Activated effector memory CD4-positive, alpha-beta T cell treated with anti-CD3 and anti-CD28 coated beads, Interleukin-2, amount 50 U/mL, for 16 hours (primary cell): Measurements from ENCODE around the gene ZNF157.
"Not testable (repeated sequence)": the region's sequence is repeated elsewhere in the genome, so short reads cannot be mapped to it uniquely, and the experiment has no call there.

Experiments used
- DNase-seq: peaks from one replicate; pipeline ENCODE4 v3.0.0-alpha.2; 2020

ZNF157 gene

GRCh38 chrX:47370278-47370677, at the start of gene ZNF157:
Gene ZNF157 (plus strand): TSS chrX:47370578. CDS start chrX:47370669, 91 bp downstream.
- DNase-seq = no peak

- no peak for DNase-seq
Observed at GRCh38 chrX:47321386-47321785, 49.0 kb upstream of the ZNF157 start.

DNA sequence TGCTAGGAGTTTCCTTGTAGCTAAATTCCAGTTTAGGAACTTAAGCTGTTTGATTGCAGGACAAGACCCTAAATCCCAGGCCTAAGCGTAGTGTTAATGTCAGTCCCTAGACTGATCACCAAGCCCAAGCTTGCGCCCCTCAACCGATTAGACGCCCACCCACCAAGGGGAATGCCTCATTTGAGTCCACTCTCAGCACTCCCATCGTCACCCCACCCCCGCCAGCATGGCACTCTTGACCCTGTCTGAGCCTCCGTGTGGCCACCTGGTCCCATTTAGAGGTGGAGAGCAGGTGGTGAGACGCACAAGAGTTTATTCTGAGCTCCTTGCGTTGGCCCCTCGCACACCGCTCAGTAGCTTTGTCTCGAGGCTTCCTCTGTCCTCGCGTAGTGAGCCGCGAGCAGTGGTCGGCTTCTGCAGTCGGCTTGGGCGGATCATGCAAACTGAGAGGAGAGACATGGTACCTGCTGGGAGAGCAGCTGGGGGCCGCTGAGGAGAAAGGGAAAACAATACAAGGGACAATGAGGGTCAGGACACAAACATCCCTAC, 48.5 kb upstream of the ZNF157 start:
- DNase-seq = no peak

- no peak for DNase-seq
Observed at GRCh38 chrX:47327902-47328301, 42.5 kb upstream of the ZNF157 start.

GRCh38 chrX:47332729-47333128, 37.6 kb upstream of the ZNF157 start:
- not testable (repeated sequence) for DNase-seq

GRCh38 chrX:47351706-47352105, 18.7 kb upstream of the ZNF157 start:
- DNase-seq = no peak

DNA sequence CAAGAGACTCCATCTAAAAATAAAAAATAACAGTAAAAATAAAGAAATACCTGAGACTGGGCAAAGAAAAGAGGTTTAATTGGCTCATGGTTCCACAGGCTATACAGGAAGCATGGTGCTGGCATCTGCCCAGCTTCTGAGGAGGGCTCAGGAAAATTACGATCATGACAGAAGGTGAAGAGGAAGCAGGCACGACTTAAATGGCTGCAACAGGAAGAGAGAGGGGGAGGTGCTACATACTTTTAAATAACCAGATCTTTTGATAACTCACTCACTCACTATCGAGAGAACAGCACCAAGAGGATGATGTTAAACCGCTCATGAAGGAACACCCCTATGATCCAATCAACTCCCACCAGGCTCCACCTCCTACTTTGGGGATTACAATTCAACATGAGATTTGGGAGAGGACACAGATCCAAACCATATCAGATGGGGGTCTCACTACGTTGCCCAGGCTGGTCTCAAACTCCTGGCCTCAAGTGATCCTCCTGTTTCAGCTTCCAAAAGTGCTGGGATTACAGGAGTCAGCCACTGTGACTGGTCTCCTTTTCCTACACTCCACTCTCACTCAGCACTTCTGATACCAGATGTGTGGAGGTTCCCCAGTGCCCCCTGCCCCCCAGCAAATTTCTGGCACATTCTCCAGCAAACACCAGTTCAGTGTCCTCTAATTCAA, 11.9 kb upstream of the ZNF157 start:
- DNase-seq = peak; percentile 70

DNA sequence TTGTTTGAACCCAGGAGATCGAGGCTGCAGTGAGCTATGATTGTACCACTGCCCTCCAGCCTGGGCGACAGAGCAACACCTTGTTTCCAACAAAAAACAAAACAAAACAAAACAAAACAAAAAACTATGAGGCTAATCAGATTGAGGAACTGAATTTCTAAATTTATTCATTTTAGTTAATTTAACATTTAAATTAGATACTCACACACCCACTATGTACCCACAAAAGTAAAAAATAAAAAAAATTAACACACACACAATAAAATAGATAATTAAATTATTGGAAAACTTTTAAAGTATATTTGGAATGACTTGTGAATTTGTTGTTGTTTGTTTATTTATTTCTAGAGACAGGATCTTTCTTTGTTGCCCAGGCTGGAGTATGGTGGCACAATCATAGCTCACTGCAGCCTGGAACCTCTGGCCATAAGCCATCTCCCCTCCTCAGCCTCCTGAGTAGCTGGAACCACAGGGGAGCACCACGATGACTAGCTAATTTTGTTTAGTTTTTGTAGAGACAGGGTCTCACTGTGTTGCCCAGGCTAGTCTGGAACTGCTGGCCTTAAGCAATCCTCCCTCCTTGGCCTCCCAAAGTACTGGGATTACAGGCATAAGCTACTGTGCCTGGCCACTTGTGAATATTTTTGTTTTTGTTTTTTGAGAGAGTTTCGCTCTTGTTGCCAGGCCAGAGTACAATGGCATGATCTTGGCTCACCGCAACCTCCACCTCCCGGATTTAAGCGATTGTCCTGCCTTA, 9.8 kb upstream of the ZNF157 start:
- DNase-seq = no peak

DNA sequence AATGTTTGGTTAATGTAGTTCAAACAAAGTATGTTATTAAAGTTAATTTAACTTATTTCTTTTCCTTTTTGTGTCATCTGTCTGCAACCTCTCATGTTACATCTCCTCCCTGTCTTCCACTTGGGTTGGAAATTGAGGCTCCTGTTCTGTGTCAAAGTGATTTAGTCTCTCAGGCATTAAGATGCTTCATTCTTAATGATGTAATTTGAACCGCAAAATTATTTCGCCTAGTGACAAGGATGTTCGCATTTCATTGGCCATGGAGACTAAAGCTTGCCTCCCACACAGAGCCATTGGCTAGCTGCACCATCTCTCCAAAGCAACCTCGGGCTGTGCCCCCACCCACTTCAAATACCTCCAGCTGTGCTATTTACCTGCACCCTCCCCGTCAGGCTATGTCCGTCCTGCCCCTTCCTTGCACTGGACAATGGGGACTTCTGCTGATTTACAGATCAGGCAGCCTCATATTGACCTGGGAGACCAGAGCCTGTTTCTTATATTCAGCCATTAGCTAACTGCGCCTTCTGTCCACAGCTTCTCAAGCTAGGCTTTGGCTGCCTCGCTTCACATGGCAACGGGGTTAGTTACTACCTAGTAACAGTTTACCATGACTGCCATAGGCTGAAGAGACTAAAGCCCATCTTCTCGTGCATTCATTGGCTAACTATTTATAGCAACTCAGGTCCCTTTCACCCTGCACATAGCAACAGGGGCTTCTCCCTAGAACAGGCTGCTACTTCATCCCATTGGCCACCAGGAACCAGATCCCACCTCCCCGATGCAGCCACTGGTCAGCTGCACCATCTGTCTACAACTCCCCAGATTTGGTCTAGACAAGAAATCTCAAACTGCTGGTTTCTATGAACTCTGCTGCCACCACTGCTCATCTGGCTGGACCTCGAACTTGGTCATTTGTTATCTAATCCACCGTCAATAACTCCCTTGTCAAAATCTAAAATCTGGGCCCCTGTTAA, 8.6 kb upstream of the ZNF157 start:
- peak; percentile 72 for DNase-seq

DNA sequence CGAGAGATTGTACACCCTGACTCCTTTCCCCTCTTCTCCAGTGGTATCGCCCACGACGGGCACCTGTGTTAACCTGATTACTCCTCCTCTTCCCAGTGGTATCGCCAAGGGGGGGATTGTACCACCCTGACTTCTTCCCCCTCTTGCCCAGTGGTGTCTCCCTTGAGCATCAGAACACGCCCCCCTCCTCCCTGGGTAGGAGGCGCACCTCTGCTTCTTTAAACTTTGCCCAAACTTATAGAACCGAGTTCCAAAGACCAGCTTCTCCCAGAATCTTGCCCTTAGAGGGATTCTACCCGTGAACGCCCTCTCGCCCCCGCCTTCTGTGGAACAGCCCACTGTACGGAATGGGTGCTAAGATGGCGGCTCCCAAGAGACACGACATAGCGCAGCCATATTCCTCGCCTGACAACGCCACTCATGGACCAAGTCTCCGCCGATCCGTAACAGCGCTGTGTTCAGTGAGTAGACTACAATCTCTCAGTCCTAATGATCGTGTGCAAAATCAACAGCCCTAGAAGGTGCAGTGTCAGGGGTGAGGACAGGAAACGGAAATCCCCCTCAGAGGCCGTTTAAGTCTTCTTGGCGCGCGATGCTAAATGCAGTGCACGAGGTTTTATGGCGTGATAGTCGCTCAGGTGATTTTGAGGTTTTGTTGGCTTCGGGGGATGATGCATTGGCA, 4.2 kb upstream of the ZNF157 start:
- DNase-seq = peak; percentile 87

DNA sequence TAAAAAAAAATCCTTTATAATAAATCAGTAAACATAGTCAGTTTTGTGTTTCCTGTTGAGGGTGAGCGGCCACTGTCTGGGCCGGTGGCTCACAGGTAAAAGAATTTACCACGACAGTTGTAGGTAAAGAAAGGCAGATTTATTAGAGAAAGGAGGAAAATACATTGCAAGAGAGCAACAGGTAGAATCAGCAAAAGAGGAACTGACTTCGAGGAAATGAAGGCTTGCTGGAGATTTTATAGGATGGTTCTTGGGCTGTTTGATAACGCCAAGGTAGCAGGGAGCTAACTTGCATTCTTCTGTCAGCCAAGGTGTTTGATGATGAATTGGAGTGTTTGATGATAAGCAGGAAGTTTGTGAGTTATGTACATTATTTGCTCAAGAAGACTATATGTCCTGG, 2.8 kb downstream of the ZNF157 start:
- DNase-seq = no peak

DNA sequence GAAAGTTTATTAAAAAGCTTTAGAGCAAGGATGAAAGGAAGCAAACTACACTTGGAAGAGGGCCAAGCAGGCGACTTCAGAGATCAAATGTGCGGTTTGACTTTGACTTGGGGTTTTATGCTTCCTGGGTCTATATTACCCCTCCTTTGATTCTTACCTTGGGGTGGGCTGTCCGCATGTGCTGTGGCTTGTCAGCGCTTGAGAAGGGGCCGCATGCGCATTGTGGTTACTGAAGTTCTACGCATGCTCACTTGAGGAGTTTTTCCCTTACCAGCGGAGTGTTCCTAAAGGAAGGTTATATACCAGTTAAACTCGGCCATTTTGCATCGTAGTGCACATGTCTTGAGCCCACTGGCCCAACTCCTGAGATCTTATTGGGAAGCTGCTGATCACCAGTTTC, 9.9 kb downstream of the ZNF157 start:
- DNase-seq = peak; percentile 84

- not testable (repeated sequence) for DNase-seq
Observed at GRCh38 chrX:47380837-47381236, 10.5 kb downstream of the ZNF157 start.

GRCh38 chrX:47384502-47384901, 14.1 kb downstream of the ZNF157 start:
- peak; percentile 85 for DNase-seq

- no peak for DNase-seq
Observed at GRCh38 chrX:47390780-47391179, 20.4 kb downstream of the ZNF157 start.

- no peak for DNase-seq
Observed at GRCh38 chrX:47413179-47413594, 42.8 kb downstream of the ZNF157 start.

DNA sequence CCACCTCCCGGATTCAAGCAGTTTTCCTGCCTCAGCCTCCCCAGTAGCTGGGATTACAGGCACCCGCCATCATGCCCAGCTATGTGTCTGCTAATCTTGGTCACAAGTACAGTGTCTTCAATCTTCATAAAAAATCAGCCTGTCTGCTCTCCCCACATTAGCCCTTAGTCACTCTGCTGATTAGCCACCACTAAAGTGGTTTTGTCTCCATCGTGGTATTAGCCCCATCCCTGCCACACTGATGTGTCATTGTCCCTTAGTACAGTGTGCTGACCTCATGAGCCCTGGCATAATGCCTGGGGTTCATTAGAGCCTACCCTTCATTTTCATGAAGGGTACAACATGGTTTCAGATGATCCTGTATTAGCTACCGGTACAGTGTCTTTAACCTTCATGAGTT, 49.9 kb downstream of the ZNF157 start:
- DNase-seq = no peak

- DNase-seq = no peak
Observed at GRCh38 chrX:47420962-47421361, 50.6 kb downstream of the ZNF157 start.

- no peak for DNase-seq
Observed at GRCh38 chrX:47422444-47422843, 52.1 kb downstream of the ZNF157 start.

DNA sequence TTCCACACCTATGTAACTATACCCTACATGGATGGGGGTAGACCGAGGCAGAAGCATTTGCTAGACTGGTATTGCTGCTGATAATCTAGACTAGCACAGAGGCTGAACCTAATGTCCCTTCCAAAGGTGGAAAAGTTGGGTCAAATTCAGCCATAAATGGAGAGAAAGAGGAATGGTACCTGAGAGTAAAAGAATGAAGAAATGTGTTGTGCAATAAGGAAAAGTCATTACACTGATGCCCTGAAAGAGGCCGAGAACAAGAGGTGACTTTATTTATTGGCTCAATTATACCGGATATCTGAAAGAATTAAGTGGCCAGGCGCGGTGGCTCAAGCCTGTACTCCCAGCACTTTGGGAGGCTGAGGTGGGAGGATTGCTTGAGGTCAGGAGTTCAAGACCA, 60.5 kb downstream of the ZNF157 start:
- DNase-seq = no peak

GRCh38 chrX:47446431-47446830, 76.1 kb downstream of the ZNF157 start:
- no peak for DNase-seq

DNA sequence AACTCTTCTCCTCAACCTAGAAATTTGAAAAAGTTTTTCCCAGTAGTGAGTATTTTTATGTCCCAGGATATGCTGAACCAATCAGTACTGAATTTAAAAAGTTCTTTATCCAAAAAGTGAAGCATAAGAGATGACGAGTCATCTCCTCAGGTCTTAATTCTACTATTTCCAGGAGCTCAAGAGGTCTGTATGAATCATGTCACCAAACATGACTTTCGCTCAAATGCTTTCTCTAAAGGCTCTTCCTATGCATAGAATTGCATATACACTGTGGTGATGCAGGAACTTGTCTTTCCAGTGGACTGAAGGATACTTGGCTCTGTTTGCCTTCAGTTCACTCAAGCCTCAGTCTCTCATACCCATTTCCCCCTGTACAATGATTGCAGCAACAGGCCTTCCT, 76.6 kb downstream of the ZNF157 start:
- DNase-seq = no peak
